HTR-8/SVneo (cell line): ENCODE results near the gene DOCK3.
"Not testable (repeated sequence)": the region's sequence is repeated elsewhere in the genome, so short reads cannot be mapped to it uniquely, and the experiment has no call there.

Experiments
- DNase-seq: peaks from one replicate; pipeline ENCODE4 v3.0.0; 2011; ENCODE audit warnings: low spot score, mixed read lengths; ENCODE audit not compliant: insufficient read length
- FAIRE-seq: peaks from 2 replicates; lab custom pipeline; 2011; peaks lifted over from hg19 to GRCh38; lab: Jason Lieb, UNC

The DOCK3 gene

GRCh38 chr3:50649451-50649931 is 25.2 kb upstream of the DOCK3 start:
- FAIRE-seq (no peak), DNase-seq (no peak)

- DNase-seq (no peak), FAIRE-seq (no peak)
These were observed 24.7 kb upstream of the DOCK3 start for GRCh38 chr3:50650018-50650417.

GRCh38 chr3:50651445-50651844 is 23.3 kb upstream of the DOCK3 start:
- FAIRE-seq (no peak), DNase-seq (no peak)

GRCh38 chr3:50651920-50652529 is 22.7 kb upstream of the DOCK3 start:
- DNase-seq (no peak), FAIRE-seq (no peak)

GRCh38 chr3:50652709-50653108 is 22.0 kb upstream of the DOCK3 start:
- DNase-seq (peak; percentile 33), FAIRE-seq (no peak)

GRCh38 chr3:50653937-50654595 is 20.7 kb upstream of the DOCK3 start:
- DNase-seq (no peak), FAIRE-seq (no peak)

- FAIRE-seq = no peak
- DNase-seq = no peak
These were observed 19.5 kb upstream of the DOCK3 start for GRCh38 chr3:50655009-50655830.

- FAIRE-seq = no peak
These were observed 18.1 kb upstream of the DOCK3 start for GRCh38 chr3:50656417-50657195.

GRCh38 chr3:50657407-50657806 is 17.3 kb upstream of the DOCK3 start:
- DNase-seq (no peak), FAIRE-seq (no peak)

More at GRCh38 chr3:50656417-50657195, 18.1 kb upstream of the DOCK3 start:
- DNase-seq = no peak

- FAIRE-seq = no peak
- no peak for DNase-seq
These were observed 16.9 kb upstream of the DOCK3 start for GRCh38 chr3:50657816-50658215.

- DNase-seq = peak; percentile 50
- no peak for FAIRE-seq
These were observed 16.3 kb upstream of the DOCK3 start for GRCh38 chr3:50658416-50658815.

GRCh38 chr3:50658831-50659230 is 15.9 kb upstream of the DOCK3 start:
- DNase-seq = no peak
- no peak for FAIRE-seq

GRCh38 chr3:50660386-50660785 is 14.3 kb upstream of the DOCK3 start:
- DNase-seq = no peak
- FAIRE-seq = no peak

GRCh38 chr3:50661321-50661837 is 13.3 kb upstream of the DOCK3 start:
- DNase-seq (no peak), FAIRE-seq (no peak)

- DNase-seq (no peak), FAIRE-seq (no peak)
These were observed 12.3 kb upstream of the DOCK3 start for GRCh38 chr3:50662408-50662807.

- DNase-seq (no peak), FAIRE-seq (no peak)
These were observed 9.5 kb upstream of the DOCK3 start for GRCh38 chr3:50665081-50665840.

- FAIRE-seq, DNase-seq: not testable (repeated sequence)
These were observed 8.9 kb upstream of the DOCK3 start for GRCh38 chr3:50665841-50666115.

- FAIRE-seq (no peak), DNase-seq (no peak)
These were observed 7.9 kb upstream of the DOCK3 start for GRCh38 chr3:50666837-50667236.

GRCh38 chr3:50671331-50671730 is 3.4 kb upstream of the DOCK3 start:
- peak; percentile 16 for FAIRE-seq

GRCh38 chr3:50672656-50673055 is 2.1 kb upstream of the DOCK3 start:
- peak; percentile 74 for FAIRE-seq
- no peak for DNase-seq

More at GRCh38 chr3:50671331-50671730, 3.4 kb upstream of the DOCK3 start:
- DNase-seq = peak; percentile 73
